Endodermal cell (in vitro differentiated cells): ENCODE results near the gene DLGAP1. TPM values are rescaled to one million over a fixed set of nuclear protein-coding genes. Genes with fewer than 3 reads are reported as not detected.

Experiments
- DNase-seq: peaks from one replicate; pipeline ENCODE4 v3.0.0-alpha.2; 2017
- H3K27ac ChIP-seq: 2 replicates; pipeline ENCODE4 v1.5.1; 2013; ENCODE audit warnings: mild to moderate bottlenecking, low read depth, low read length, moderate library complexity
- H3K27me3 ChIP-seq: 2 replicates; pipeline ENCODE4 v1.6.1; 2013; ENCODE audit warnings: mild to moderate bottlenecking, low read length, moderate library complexity; ENCODE audit not compliant: insufficient read depth, control insufficient read depth, poor library complexity, severe bottlenecking
- H3K36me3 ChIP-seq: 2 replicates; pipeline ENCODE4 v1.7.0; 2013; ENCODE audit warnings: mild to moderate bottlenecking, low read length, moderate library complexity; ENCODE audit not compliant: control insufficient read depth, insufficient read depth
- H3K4me1 ChIP-seq: one replicate; pipeline ENCODE4 v1.7.0; 2013; ENCODE audit warnings: low read length; ENCODE audit not compliant: control insufficient read depth, insufficient read depth
- H3K4me3 ChIP-seq: 2 replicates; pipeline ENCODE4 v1.5.1; 2013; ENCODE audit warnings: mild to moderate bottlenecking, low read length, moderate library complexity
- H3K9ac ChIP-seq: 2 replicates; pipeline ENCODE4 v1.6.1; 2013; ENCODE audit warnings: mild to moderate bottlenecking, low read length, moderate library complexity; ENCODE audit not compliant: poor library complexity, severe bottlenecking; ENCODE audit errors: extremely low read depth
- H3K9me3 ChIP-seq: 2 replicates; pipeline ENCODE4 v1.6.1; 2013; ENCODE audit warnings: mild to moderate bottlenecking, low read length, moderate library complexity; ENCODE audit not compliant: control insufficient read depth
- H3K27ac Mint-ChIP-seq: 2 replicates; pipeline ENCODE4 v1.8.0; 2020; ENCODE audit warnings: mixed read lengths
- H3K27me3 Mint-ChIP-seq: 2 replicates; pipeline ENCODE4 v1.8.0; 2021; ENCODE audit warnings: mild to moderate bottlenecking, mixed read lengths; ENCODE audit not compliant: insufficient read depth
- H3K36me3 Mint-ChIP-seq: 2 replicates; pipeline ENCODE4 v1.8.0; 2020; ENCODE audit warnings: low read depth, mixed read lengths
- H3K4me1 Mint-ChIP-seq: 2 replicates; pipeline ENCODE4 v1.8.0; 2020; ENCODE audit warnings: mixed read lengths
- H3K4me3 Mint-ChIP-seq: 2 replicates; pipeline ENCODE4 v1.8.0; 2020; ENCODE audit warnings: mild to moderate bottlenecking, moderate library complexity, mixed read lengths
- H3K9me3 Mint-ChIP-seq: 2 replicates; pipeline ENCODE4 v1.8.0; 2020; ENCODE audit warnings: mild to moderate bottlenecking, mixed read lengths
- WGBS, 2 experiments: methylation state at CpG; one replicate each; pipeline versions ENCODE4 v1.1.5 to v1.1.7; 2013; ENCODE audit warnings: missing lambda C conversion rate in 2 of 2, mixed read lengths in 1 of 2; ENCODE audit not compliant: insufficient coverage in 1 of 2, insufficient read length in 1 of 2; 5-methylcytosine and 5-hydroxymethylcytosine counted together
- total RNA-seq, 2 donors: library from RNA; stranded (reverse); fragmentation: NEBNext Ultra II Directional in 1 of 2; extraction: Animal tissue kit (Norgen Biotek cat#: 25700) in 1 of 2; gene quantifications; 2 replicates in 1 of 2; 3 replicates in 1 of 2; pipeline ENCODE4 v1.2.1, GENCODE V29; 2021
- TF ChIP-seq, protein P1 (sequence below): fragments of 200-600 bp; sonication (generic); conservative IDR thresholded peaks from 2 replicates; pipeline ENCODE4 v1.5.0; 2021; ENCODE audit warnings: antibody characterized with exemption, mild to moderate bottlenecking

The DLGAP1 gene
- total RNA-seq, 2 donors from 2014 or later = 11.5 to 21.5 TPM

DNA sequence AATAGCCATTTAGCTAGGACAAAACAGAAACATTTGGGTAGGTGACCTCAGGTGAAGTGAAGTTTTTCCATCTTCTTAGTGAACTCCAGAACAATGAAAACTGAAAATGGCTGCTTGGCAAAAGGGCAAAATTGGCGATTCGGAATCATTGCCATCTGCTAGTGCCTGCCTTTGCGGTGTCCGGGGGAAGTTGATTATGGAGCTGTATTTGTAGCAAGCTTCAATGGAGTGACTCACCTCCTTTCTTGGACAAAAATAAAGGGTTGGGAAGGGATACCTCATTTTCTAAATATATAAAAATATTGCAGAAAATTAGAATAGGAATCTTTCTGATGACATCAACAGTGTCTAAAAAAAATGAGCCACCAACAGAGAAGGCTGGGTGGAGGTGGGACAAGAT lies 544.6 kb downstream of the DLGAP1 start:
- peaks cover 5% of the 10 kb centered on the region for H3K4me1 ChIP-seq
- no peak for DNase-seq
- H3K4me3 ChIP-seq = no peak overlapping the region
- no peaks in the 10 kb centered on the region for H3K9me3 ChIP-seq
- no peaks in the 10 kb centered on the region for H3K36me3 ChIP-seq
- Mint-ChIP-seq H3K9me3 (no peaks in the 10 kb centered on the region), H3K36me3 (no peaks in the 10 kb centered on the region), H3K4me1 (peaks cover 10% of the 10 kb centered on the region), H3K27ac (no peak overlapping the region), H3K4me3 (no peak overlapping the region), H3K27me3 (no peaks in the 10 kb centered on the region)
- no peak overlapping the region for H3K9ac ChIP-seq
- H3K27me3 ChIP-seq = no peaks in the 10 kb centered on the region
- WGBS, 2 experiments = 95 to 100% methylated on average over 2 to 4 of the region's 4 CpGs
- H3K27ac ChIP-seq = no peak overlapping the region
- TF ChIP-seq, protein P1, sequence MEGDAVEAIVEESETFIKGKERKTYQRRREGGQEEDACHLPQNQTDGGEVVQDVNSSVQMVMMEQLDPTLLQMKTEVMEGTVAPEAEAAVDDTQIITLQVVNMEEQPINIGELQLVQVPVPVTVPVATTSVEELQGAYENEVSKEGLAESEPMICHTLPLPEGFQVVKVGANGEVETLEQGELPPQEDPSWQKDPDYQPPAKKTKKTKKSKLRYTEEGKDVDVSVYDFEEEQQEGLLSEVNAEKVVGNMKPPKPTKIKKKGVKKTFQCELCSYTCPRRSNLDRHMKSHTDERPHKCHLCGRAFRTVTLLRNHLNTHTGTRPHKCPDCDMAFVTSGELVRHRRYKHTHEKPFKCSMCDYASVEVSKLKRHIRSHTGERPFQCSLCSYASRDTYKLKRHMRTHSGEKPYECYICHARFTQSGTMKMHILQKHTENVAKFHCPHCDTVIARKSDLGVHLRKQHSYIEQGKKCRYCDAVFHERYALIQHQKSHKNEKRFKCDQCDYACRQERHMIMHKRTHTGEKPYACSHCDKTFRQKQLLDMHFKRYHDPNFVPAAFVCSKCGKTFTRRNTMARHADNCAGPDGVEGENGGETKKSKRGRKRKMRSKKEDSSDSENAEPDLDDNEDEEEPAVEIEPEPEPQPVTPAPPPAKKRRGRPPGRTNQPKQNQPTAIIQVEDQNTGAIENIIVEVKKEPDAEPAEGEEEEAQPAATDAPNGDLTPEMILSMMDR = no peak

DNA sequence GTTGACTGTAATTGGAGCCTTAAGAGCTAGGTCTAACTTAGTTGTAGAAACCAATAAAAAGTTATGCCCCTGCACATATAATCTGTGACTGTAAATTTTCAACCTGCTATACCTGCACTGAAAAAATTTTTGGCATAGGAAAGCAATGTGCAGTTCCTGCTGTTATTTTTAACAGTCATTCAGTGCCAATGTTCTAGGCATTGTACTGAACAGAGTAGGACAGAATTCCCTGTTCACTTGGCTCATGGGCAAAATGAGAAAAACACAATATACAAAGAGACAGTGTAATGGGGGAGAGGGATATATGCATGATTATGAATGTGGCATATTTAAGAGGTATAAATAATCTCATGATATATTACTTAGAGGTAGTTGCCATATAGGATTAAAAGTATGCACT lies 547.2 kb downstream of the DLGAP1 start:
- TF ChIP-seq, protein P1 = no peak
- Mint-ChIP-seq H3K27ac (no peak overlapping the region), H3K36me3 (no peaks in the 10 kb centered on the region), H3K4me1 (peaks cover 3% of the 10 kb centered on the region), H3K4me3 (no peak overlapping the region), H3K9me3 (no peaks in the 10 kb centered on the region), H3K27me3 (no peaks in the 10 kb centered on the region)
- Histone ChIP-seq H3K36me3 (no peaks in the 10 kb centered on the region), H3K27me3 (no peaks in the 10 kb centered on the region), H3K4me3 (no peak overlapping the region), H3K9me3 (no peaks in the 10 kb centered on the region), H3K27ac (no peak overlapping the region), H3K4me1 (no peaks in the 10 kb centered on the region), H3K9ac (no peak overlapping the region)
- DNase-seq = no peak

DNA sequence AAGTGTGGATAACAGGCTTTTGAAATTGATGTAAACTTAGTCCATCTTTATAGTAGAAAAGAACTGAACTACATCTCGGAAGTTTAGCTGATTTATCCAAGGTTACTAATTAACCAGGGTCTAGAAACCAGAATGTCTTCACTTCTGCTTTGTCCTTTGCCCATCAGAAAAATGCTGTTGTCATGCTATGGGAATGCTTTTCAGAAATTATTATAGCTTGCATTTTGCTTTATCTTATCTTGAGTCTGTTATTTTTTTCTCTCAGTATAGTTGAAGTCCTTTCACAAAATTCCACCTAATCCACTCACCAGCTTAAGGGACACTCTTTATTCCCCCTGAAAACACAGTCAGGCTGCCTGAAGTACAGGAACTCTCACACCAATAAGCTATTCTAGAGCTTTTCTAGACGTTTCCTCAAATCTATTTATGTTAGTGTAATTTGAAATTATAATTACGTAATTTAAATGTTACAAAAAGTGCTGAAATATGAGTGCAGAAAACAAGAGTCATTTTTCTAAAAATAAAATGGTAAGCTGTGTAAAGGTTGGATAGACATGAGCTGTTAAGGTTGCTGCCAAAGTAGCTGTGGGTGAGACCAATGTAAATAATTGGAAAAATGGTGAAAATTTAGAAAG lies 548.9 kb downstream of the DLGAP1 start:
- H3K27ac Mint-ChIP-seq = no peak overlapping the region
- Histone ChIP-seq H3K9me3 (no peaks in the 10 kb centered on the region), H3K4me1 (no peaks in the 10 kb centered on the region), H3K9ac (no peak overlapping the region), H3K36me3 (no peaks in the 10 kb centered on the region), H3K27me3 (no peaks in the 10 kb centered on the region), H3K27ac (no peak overlapping the region), H3K4me3 (no peak overlapping the region)
- 67 to 88% methylated on average over 3 of the region's 3 CpGs for WGBS, 2 experiments
- H3K27me3 Mint-ChIP-seq = no peaks in the 10 kb centered on the region
- no peaks in the 10 kb centered on the region for H3K9me3 Mint-ChIP-seq
- TF ChIP-seq, protein P1 = no peak
- no peak overlapping the region for H3K4me3 Mint-ChIP-seq
- DNase-seq = no peak
- peaks cover 5% of the 10 kb centered on the region for H3K4me1 Mint-ChIP-seq
- H3K36me3 Mint-ChIP-seq = no peaks in the 10 kb centered on the region
